Adrenal gland (tissue), 12 donors: ENCODE results near the gene BOK. TPM values are rescaled to one million over a fixed set of nuclear protein-coding genes. Genes with fewer than 3 reads are reported as not detected.

ENCODE experiments used
- DNase-seq, 7 donors: peaks; one replicate each; pipeline ENCODE4 v3.0.0-alpha.2; 2019 to 2020
- H3K27ac ChIP-seq, 5 donors: fragments of 200-600 bp; sonication (generic) in 4 of 5; 1 replicate in 3 of 5; 2 replicates in 2 of 5; pipeline versions ENCODE4 v1.5.1 to v1.8.0; 2016 to 2020; ENCODE audit warnings: mild to moderate bottlenecking in 1 of 5
- H3K27me3 ChIP-seq: fragments of 200-600 bp; 2 replicates; pipeline ENCODE4 v1.8.0; 2021
- H3K36me3 ChIP-seq, 2 donors: fragments of 200-600 bp; replicated peaks in 1 of 2; 1 replicate in 1 of 2; 2 replicates in 1 of 2; pipeline versions ENCODE4 v1.5.1 to v1.8.0; 2018 to 2022
- H3K4me1 ChIP-seq, 2 donors: fragments of 200-600 bp; replicated peaks in 1 of 2; 1 replicate in 1 of 2; 2 replicates in 1 of 2; pipeline versions ENCODE4 v1.5.1 to v1.8.0; 2018 to 2021
- H3K4me3 ChIP-seq, 4 donors: fragments of 200-600 bp; sonication (generic) in 3 of 4; one replicate each; pipeline ENCODE4 v1.5.1; 2016 to 2018
- H3K9me3 ChIP-seq, 3 donors: fragments of 200-600 bp; sonication (generic) in 1 of 3; replicated peaks in 1 of 3; 1 replicate in 2 of 3; 2 replicates in 1 of 3; pipeline versions ENCODE4 v1.5.1 to v1.8.0; 2016 to 2021
- CTCF ChIP-seq, 6 experiments: fragments of 450-650 bp in 4 of 6; fragments of 200-600 bp in 2 of 6; sonication (generic) in 1 of 6; IDR thresholded peaks; 1 replicate in 5 of 6; 2 replicates in 1 of 6; pipeline versions ENCODE4 v1.5.1 to v1.8.0; 2016 to 2021; ENCODE audit warnings: antibody characterized with exemption in 6 of 6, mild to moderate bottlenecking in 2 of 6, moderate library complexity in 1 of 6
- POLR2A ChIP-seq, 2 donors: fragments of 450-650 bp; IDR thresholded peaks; one replicate each; pipeline ENCODE4 v1.6.1; 2017; ENCODE audit warnings: antibody characterized with exemption in 2 of 2, mild to moderate bottlenecking in 2 of 2, moderate library complexity in 1 of 2
- WGBS, 4 donors: extraction: QIAGEN DNeasy Blood & Tissue Kit in 2 of 4; methylation state at CpG; one replicate each; pipeline versions ENCODE4 v1.1.5 to v1.1.7; 2013 to 2017; 5-methylcytosine and 5-hydroxymethylcytosine counted together
- intact Hi-C, 2 donors: fragments of 100-400 bp; cut with DNase I; formaldehyde crosslinking; loops; one replicate each; pipeline versions ENCODE4 v1.14.1 to v1.15.0; 2022 to 2023
- polyA plus RNA-seq, 3 donors: library from polyadenylated mRNA; stranded (reverse); fragments of 200-250 nt in 2 of 3; fragments of 350-450 nt in 1 of 3; fragmentation: Illumina TruSeq in 1 of 3; extraction: RNeasy Lipid Tissue Mini Kit (QIAGEN cat#74804) in 1 of 3; gene quantifications; one replicate each; pipeline ENCODE4 v1.2.3, GENCODE V29; 2013 to 2014
- total RNA-seq, 9 donors: library from RNA; depleted of rRNA in 4 of 9; stranded (reverse); fragments of >200 nt in 4 of 9; fragments of 120-200 nt in 1 of 9; fragmentation: NEBNext Ultra II Directional in 1 of 9; extraction: Animal tissue kit (Norgen Biotek cat#: 25700) in 1 of 9; gene quantifications; one replicate each; pipeline versions ENCODE4 v1.1.0 to v1.2.4, GENCODE V29; 2013 to 2023
- donor health status: healthy with polysubstance abuse.
- donor health status: Bipolar disorder and iron deficiency.
- donor health status: DM: yes; HTN: yes; CAD: no.
- donor health status: DM: no; HTN: no; CAD: no.
- donor health status: DM: no; HTN: no; CAD: no.
- donor health status: DM: yes; HTN: yes; CAD: no.

The BOK gene
- total and polyA plus RNA-seq, 12 donors, result 2.9 to 41.7 (median 13.9) TPM

GRCh38 chr2:241531161-241531722 lies 27.3 kb upstream of the BOK start:
- 68 to 82% (median 74%) methylated on average over 13 of the region's 13 CpGs for WGBS, 4 donors
- H3K36me3 ChIP-seq, result no peaks in the 10 kb centered on the region
- DNase-seq, result no peak
- no peaks in the 10 kb centered on the region for H3K27me3 ChIP-seq
- no peak overlapping the region for H3K27ac ChIP-seq
- no peaks in the 10 kb centered on the region for H3K4me1 ChIP-seq
- TF ChIP-seq CTCF (IDR thresholded peaks at IDR 0.05) (no peak), POLR2A (IDR thresholded peaks at IDR 0.05) (no peak)
- H3K9me3 ChIP-seq, result no peaks in the 10 kb centered on the region
- intact Hi-C loops, result no loop called here
- H3K4me3 ChIP-seq, result no peak overlapping the region

- Histone ChIP-seq H3K27ac (no peak overlapping the region), H3K4me3 (no peak overlapping the region), H3K27me3 (no peaks in the 10 kb centered on the region), H3K36me3 (no peaks in the 10 kb centered on the region), H3K4me1 (no peaks in the 10 kb centered on the region), H3K9me3 (no peaks in the 10 kb centered on the region)
- WGBS, 4 donors, result 87 to 94% (median 91%) methylated on average over 7 to 8 of the region's 8 CpGs
- TF ChIP-seq CTCF (IDR thresholded peaks at IDR 0.05) (no peak), POLR2A (IDR thresholded peaks at IDR 0.05) (no peak)
- DNase-seq, result no peak
- intact Hi-C loops, result no loop called here
Observed at GRCh38 chr2:241532168-241532567, 26.4 kb upstream of the BOK start.

- H3K4me3 ChIP-seq, result no peak overlapping the region
- intact Hi-C loops, result no loop called here
- TF ChIP-seq CTCF (IDR thresholded peaks at IDR 0.05) (no peak), POLR2A (IDR thresholded peaks at IDR 0.05) (no peak)
- DNase-seq, result no peak
- WGBS, 4 donors, result 82 to 89% (median 88%) methylated on average over 8 to 26 of the region's 26 CpGs
- H3K4me1 ChIP-seq, result no peaks in the 10 kb centered on the region
- H3K27me3 ChIP-seq, result no peaks in the 10 kb centered on the region
- H3K9me3 ChIP-seq, result no peaks in the 10 kb centered on the region
- H3K27ac ChIP-seq, result no peak overlapping the region
- H3K36me3 ChIP-seq, result no peaks in the 10 kb centered on the region
Observed at GRCh38 chr2:241532733-241533601, 25.6 kb upstream of the BOK start.

- 76 to 83% (median 79%) methylated on average over 7 of the region's 7 CpGs for WGBS, 4 donors
- no peak overlapping the region for H3K4me3 ChIP-seq
- no peak for DNase-seq
- TF ChIP-seq POLR2A (IDR thresholded peaks at IDR 0.05) (no peak), CTCF (IDR thresholded peaks at IDR 0.05) (no peak)
- H3K27ac ChIP-seq, result no peak overlapping the region
- H3K27me3 ChIP-seq, result no peaks in the 10 kb centered on the region
- intact Hi-C loops, result no loop called here
- no peaks in the 10 kb centered on the region for H3K4me1 ChIP-seq
- H3K36me3 ChIP-seq, result no peaks in the 10 kb centered on the region
- H3K9me3 ChIP-seq, result no peaks in the 10 kb centered on the region
Observed at GRCh38 chr2:241534293-241534692, 24.3 kb upstream of the BOK start.
